ENCODE data around the gene THPO. TPM values are rescaled to one million over a fixed set of nuclear protein-coding genes. Genes with fewer than 3 reads are reported as not detected.

THPO gene
- total RNA-seq, 1 donor from 2014 or later: not detected

GRCh38 chr3:184380627-184381260, 2.7 kb upstream of the THPO start:
- TF ChIP-seq CTCF (conservative IDR thresholded peaks at IDR 0.05; ENCODE audit: low read depth, low read length): no peak
- H3K4me3 ChIP-seq (ENCODE audit: low read depth, low read length): peak overlapping the region; percentile 54
- DNase-seq (ENCODE audit: low read depth): no peak

- no peak for TF ChIP-seq CTCF (conservative IDR thresholded peaks at IDR 0.05; ENCODE audit: low read depth, low read length)
- H3K4me3 ChIP-seq (ENCODE audit: low read depth, low read length): peak overlapping the region; percentile 54
- DNase-seq (ENCODE audit: low read depth): no peak
Observed at GRCh38 chr3:184380185-184380626, 2.2 kb upstream of the THPO start.

- no peak for TF ChIP-seq CTCF (conservative IDR thresholded peaks at IDR 0.05; ENCODE audit: low read depth, low read length)
- DNase-seq (ENCODE audit: low read depth): no peak
Observed at GRCh38 chr3:184379358-184380184, 1.6 kb upstream of the THPO start, which contains the start of gene CHRD. CHRD (plus strand) TSS chr3:184380054; CDS start chr3:184380319, 265 bp downstream.

GRCh38 chr3:184378651-184379357, 797 bp upstream of the THPO start:
- no peak for DNase-seq (ENCODE audit: low read depth)
- peak overlapping the region; percentile 4 for H3K4me3 ChIP-seq (ENCODE audit: low read depth, low read length)
- no peak for TF ChIP-seq CTCF (conservative IDR thresholded peaks at IDR 0.05; ENCODE audit: low read depth, low read length)

More at GRCh38 chr3:184379358-184380184, 1.6 kb upstream of the THPO start, which contains the start of gene CHRD:
- H3K4me3 ChIP-seq (ENCODE audit: low read depth, low read length): peak within 1 kb of the TSS; percentile 54

GRCh38 chr3:184377374-184377773, 633 bp downstream of the THPO start:
- DNase-seq (ENCODE audit: low read depth): no peak
- no peak for TF ChIP-seq CTCF (conservative IDR thresholded peaks at IDR 0.05; ENCODE audit: low read depth, low read length)
- peak overlapping the region; percentile 39 for H3K4me3 ChIP-seq (ENCODE audit: low read depth, low read length)

- TF ChIP-seq CTCF (conservative IDR thresholded peaks at IDR 0.05; ENCODE audit: low read depth, low read length): no peak
- no peak overlapping the region for H3K4me3 ChIP-seq (ENCODE audit: low read depth, low read length)
- DNase-seq (ENCODE audit: low read depth): no peak
Observed at GRCh38 chr3:184375747-184376461, 2.1 kb downstream of the THPO start.

All from epithelial cell of proximal tubule (primary cell).